Astrocyte of the cerebellum (primary cell): ENCODE measurements around the gene BPTF.
"Not testable (repeated sequence)": the region's sequence is repeated elsewhere in the genome, so short reads cannot be mapped to it uniquely, and the experiment has no call there.

Experiments
- DNase-seq: peaks from one replicate; pipeline ENCODE4 v3.0.0-alpha.2; 2011; ENCODE audit warnings: low read depth
- H3K4me3 ChIP-seq: 2 replicates; pipeline ENCODE4 v1.5.1; 2011; ENCODE audit warnings: mild to moderate bottlenecking, low read depth, low read length, moderate library complexity
- in situ Hi-C: cut with HindIII; loops from 2 replicates; pipeline ENCODE4 v1.10.0; 2017; ENCODE audit warnings: low sequenced_read_pairs
- TF ChIP-seq, protein P1 (sequence below): IDR thresholded peaks from 2 replicates; pipeline ENCODE4 v1.5.1; 2012; ENCODE audit warnings: low read length, low read depth, moderate library complexity, mild to moderate bottlenecking; ENCODE audit errors: missing control alignments

BPTF gene

DNA sequence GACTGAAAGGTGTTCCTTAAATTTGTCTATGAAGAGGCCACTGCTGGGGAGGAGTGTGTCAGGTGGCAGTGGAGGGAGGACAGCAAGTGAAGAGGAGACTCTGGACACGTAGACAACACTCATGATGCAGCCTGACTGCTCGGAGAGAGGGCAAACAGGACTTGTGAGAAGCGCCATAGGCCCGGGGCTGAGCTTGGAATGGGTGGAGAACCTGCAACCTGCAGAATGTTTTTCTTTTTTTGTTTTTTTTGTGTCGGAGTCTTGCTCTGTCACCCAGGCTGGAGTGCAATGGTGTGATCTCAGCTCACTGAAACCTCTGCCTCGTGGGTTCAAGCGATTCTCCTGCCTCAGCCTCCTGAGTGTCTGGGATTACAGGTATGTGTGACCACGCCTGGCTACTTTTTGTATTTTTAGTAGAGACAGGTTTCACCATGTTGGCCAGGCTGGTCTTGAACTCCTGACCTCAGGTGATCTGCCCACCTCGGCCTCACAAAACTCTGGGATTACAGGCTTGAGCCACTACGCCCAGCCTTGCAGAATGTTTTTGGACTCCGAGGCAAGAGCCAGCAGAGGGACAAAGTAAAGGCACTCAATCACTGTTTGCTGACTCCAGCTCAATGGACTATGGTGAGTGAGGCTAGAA lies 189.9 kb downstream of the BPTF start:
- TF ChIP-seq, protein P1, sequence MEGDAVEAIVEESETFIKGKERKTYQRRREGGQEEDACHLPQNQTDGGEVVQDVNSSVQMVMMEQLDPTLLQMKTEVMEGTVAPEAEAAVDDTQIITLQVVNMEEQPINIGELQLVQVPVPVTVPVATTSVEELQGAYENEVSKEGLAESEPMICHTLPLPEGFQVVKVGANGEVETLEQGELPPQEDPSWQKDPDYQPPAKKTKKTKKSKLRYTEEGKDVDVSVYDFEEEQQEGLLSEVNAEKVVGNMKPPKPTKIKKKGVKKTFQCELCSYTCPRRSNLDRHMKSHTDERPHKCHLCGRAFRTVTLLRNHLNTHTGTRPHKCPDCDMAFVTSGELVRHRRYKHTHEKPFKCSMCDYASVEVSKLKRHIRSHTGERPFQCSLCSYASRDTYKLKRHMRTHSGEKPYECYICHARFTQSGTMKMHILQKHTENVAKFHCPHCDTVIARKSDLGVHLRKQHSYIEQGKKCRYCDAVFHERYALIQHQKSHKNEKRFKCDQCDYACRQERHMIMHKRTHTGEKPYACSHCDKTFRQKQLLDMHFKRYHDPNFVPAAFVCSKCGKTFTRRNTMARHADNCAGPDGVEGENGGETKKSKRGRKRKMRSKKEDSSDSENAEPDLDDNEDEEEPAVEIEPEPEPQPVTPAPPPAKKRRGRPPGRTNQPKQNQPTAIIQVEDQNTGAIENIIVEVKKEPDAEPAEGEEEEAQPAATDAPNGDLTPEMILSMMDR, result no peak
- in situ Hi-C loops, result no loop called here
- DNase-seq, result no peak
- H3K4me3 ChIP-seq, result no peak overlapping the region

DNA sequence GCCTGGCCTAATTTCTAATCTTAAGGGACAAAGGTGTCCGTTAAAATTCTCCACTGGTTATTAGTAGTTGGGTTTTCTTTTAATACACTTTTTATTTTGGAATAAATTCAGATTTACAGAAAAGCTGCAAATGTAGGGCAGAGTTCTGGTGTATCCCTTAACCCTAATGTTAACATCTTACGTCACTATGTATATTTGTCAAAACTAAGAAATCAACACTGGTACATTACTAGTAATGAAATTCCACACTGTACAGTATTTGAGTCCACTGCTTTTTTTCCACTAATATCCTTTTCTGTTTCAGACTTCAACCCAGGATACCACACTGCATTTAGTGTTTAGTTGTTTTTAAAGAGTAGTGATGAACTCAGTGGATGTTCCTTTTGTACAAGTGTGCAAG lies 191.5 kb downstream of the BPTF start:
- H3K4me3 ChIP-seq, result no peak overlapping the region
- in situ Hi-C loops, result no loop called here
- TF ChIP-seq, protein P1, result no peak
- DNase-seq, result no peak

DNA sequence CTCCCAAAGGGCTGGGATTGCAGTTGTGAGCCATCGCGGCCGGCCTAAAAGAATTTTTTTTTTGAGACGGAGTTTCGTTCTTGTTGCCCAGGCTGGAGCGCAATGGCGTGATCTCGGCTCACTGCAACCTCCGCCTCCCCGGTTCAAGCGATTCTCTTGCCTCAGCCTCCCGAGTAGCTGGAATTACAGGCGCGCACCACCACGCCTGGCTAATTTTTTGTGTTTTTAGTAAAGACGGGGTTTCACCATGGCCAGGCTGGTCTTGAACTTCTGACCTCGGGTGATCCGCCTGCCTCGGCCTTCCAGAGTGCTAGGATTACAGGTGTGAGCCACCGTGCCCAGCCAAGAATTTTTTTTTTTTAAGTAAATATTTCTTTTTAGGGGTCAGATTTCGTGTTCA lies 193.2 kb downstream of the BPTF start:
- H3K4me3 ChIP-seq, in situ Hi-C loops, DNase-seq: not testable (repeated sequence)

DNA sequence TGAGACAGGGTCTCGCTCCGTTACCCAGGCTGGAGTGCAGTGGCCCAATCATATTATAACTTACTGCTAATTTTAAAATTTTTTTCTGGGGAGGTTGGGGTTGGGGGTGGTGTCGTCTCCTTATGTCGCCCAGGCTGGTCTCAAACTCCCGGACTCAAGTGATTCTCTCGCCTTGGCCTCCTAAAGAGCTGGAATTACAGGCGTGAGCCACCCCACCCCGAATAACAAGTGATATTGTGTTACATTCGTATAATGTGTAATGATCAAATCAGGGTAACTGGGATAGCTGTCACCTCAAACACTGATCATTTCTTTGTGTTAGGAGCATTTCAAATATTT lies 194.0 kb downstream of the BPTF start:
- TF ChIP-seq, protein P1, result no peak

DNA sequence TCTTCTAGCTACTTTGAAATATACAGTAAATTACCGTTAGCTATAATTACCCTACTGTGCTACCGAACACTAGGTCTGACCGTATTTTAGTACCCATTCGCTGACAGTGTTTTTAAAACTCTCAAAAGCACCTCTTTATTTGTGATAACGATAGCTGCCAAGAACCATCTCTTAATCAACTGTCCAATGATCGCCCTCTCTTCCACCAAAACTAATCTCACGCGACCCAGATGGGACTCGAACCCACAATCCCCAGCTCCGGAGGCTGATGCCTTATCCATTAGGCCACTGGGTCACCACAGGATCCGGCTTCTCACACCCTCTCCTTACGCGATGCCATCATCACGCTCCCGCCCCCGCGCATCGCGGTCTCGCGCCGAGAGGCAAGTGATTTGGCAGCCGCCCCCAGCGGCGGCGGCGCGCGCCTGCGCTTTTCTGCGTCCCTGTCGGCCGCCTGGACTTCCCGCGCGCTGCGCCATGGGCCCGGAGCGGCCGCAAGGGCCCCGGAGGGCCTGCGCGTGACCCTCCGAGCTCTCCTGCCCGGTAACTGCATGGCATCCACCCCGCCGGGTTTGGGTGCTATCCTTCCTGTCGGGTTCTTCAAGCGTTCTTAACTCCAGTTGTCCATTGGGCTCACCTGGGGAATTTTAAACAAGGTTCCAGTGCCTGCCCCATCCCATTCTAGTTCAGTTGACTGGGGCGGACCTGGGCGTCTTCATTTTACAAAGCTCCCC lies 194.5 kb downstream of the BPTF start:
- TF ChIP-seq, protein P1, result peak; percentile 42
- in situ Hi-C loops, result no loop called here
- peak overlapping the region; percentile 62 for H3K4me3 ChIP-seq
- DNase-seq, result peak; percentile 85

More for the DNA sequence above, 194.0 kb downstream of the BPTF start:
- in situ Hi-C loops, result no loop called here
- H3K4me3 ChIP-seq, result peak overlapping the region; percentile 62
- DNase-seq, result no peak

DNA sequence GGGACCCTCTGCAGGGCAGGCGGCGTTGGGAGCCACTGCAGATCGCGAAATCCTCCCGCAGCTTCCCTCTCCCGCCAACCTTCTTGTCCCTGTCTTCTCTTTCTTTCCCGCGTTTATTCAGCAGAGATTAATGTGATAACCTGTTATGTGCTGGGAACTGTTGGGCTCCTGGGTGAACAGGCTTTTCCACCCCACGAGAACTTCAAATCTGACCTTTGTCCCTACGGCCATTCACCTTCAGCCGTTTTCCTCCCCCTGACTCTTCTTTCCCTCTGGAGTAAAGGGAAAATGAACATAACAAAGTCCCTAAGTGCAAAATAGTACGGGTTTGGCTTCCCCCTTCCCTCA lies 195.1 kb downstream of the BPTF start:
- in situ Hi-C loops, result no loop called here
- peak overlapping the region; percentile 62 for H3K4me3 ChIP-seq
- TF ChIP-seq, protein P1, result no peak
- DNase-seq, result no peak

DNA sequence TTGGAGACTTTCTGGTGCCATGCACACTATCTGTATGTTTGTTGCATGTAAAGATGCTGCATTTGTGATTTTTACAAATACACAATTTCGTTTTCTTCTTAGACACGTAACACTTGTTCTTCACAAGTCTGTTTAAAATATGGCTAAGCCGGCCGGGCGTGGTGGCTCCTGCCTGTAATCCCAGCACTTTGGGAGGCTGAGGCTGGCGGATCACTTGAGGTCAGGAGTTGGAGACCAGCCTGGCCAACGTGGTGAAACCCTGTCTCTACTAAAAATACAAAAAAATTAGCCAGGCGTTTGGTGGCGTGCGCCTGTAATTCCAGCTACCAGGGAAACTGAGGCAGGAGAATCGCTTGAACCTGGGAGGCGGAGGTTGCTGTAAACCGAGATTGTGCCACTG lies 195.5 kb downstream of the BPTF start:
- DNase-seq, in situ Hi-C loops: not testable (repeated sequence)
- H3K4me3 ChIP-seq, result peak overlapping the region; percentile 62
